Adrenal gland (tissue), 5 donors: ENCODE results near the gene C20orf141.

Experiments used
- POLR2A ChIP-seq, 2 donors: fragments of 450-650 bp; IDR thresholded peaks; one replicate each; pipeline ENCODE4 v1.6.1; 2017; ENCODE audit warnings: antibody characterized with exemption in 2 of 2, mild to moderate bottlenecking in 2 of 2, moderate library complexity in 1 of 2
- TF ChIP-seq, protein P1 (sequence below), 6 experiments: fragments of 450-650 bp in 4 of 6; fragments of 200-600 bp in 2 of 6; sonication (generic) in 1 of 6; IDR thresholded peaks; 1 replicate in 5 of 6; 2 replicates in 1 of 6; pipeline versions ENCODE4 v1.5.1 to v1.8.0; 2016 to 2021; ENCODE audit warnings: antibody characterized with exemption in 6 of 6, mild to moderate bottlenecking in 2 of 6, moderate library complexity in 1 of 6
- donor health status: DM: no; HTN: no; CAD: no.

DNA sequence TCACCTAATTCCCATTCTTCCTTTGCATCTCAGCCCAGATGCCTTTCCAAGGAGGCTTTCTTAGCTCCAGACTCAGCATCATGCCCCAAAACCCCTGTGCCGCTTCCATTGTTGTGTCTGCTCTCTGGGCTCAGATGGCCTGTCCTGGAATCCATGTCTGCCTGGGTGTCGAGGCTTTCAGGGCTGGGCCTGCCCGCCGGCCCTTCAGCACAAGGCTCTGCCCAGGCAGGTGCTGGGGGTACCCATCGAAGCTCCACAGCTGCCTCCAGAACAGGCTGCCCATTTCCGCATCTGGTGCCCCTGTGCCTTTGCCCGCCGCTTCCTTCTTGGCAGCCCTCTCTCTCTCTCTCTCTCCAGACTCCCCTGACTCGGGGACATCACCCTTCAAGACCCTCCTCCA lies 15.5 kb upstream of the C20orf141 start:
- TF ChIP-seq, protein P1, sequence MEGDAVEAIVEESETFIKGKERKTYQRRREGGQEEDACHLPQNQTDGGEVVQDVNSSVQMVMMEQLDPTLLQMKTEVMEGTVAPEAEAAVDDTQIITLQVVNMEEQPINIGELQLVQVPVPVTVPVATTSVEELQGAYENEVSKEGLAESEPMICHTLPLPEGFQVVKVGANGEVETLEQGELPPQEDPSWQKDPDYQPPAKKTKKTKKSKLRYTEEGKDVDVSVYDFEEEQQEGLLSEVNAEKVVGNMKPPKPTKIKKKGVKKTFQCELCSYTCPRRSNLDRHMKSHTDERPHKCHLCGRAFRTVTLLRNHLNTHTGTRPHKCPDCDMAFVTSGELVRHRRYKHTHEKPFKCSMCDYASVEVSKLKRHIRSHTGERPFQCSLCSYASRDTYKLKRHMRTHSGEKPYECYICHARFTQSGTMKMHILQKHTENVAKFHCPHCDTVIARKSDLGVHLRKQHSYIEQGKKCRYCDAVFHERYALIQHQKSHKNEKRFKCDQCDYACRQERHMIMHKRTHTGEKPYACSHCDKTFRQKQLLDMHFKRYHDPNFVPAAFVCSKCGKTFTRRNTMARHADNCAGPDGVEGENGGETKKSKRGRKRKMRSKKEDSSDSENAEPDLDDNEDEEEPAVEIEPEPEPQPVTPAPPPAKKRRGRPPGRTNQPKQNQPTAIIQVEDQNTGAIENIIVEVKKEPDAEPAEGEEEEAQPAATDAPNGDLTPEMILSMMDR (IDR thresholded peaks at IDR 0.05), result no peak
- TF ChIP-seq POLR2A (IDR thresholded peaks at IDR 0.05), result no peak
